GM04503 (cell line): ENCODE results near the gene ENOPH1.
"Not testable (repeated sequence)": the region's sequence is repeated elsewhere in the genome, so short reads cannot be mapped to it uniquely, and the experiment has no call there.

Source experiments
- DNase-seq: peaks from one replicate; pipeline ENCODE4 v3.0.0-alpha.2; 2012; ENCODE audit warnings: low read depth

Gene ENOPH1

DNA sequence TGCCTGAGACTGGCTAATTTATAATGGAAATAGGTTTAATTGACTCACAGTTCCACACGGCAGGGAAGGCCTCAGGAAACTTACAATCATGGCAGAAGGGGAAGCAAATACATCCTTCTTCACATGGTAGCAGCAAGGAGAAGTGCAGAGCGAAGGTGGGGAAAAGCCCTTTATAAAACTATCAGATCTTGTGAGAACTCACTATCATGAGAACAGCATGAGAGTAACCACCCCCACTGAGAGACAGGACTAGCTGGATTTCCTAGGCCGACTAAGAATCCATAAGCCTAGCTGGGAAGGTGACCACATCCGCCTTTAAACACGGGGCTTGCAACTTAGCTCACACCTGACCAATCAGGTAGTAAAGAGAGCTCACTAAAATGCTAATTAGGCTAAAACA is 42.7 kb downstream of the ENOPH1 start:
- DNase-seq, result not testable (repeated sequence)

DNA sequence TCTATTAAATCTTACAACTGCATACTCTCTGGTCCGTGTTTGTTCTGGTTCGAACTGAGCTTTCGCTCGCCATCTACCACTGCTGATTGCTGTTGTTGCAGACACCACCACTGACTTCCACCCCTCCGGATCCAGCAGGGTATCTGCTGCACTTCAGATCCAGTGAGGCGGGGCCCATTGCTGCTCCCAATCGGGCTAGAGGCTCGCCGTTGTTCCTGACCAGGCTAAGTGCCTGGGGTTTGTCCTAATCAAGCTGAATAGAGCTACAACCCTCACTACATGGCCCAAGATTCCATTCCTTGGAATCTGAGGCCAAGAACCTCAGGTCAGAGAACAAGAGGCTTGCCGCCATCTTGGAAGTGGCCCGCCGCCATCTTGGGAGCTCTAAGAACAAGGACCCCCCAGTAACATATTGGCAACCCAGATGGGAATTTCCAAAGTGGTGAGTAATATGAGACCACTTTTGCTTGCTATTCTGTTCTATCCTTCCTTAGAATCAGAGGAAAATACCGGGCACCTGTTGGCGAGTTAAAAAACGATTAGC is 43.3 kb downstream of the ENOPH1 start:
- DNase-seq, result no peak

- not testable (repeated sequence) for DNase-seq
Measured at GRCh38 chr4:82475931-82476330, 45.5 kb downstream of the ENOPH1 start.

DNA sequence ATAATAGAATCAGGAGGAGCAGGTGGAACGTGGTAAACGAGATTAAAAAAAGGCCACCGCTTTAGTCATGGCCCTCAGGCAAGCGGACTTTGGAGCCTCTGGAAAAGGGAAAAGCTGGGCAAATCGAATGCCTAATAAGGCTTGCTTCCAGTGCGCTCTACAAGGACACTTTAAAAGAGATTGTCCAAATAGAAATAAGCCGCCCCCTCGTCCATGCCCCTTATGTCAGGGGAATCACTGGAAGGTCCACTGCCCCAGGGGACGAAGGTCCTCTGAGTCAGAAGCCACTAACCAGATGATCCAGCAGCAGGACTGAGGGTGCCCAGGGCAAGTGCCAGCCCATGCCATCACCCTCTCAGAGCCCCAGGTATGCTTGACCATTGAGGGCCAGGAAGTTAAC is 47.1 kb downstream of the ENOPH1 start:
- not testable (repeated sequence) for DNase-seq

GRCh38 chr4:82479562-82479961 is 49.2 kb downstream of the ENOPH1 start:
- no peak for DNase-seq

GRCh38 chr4:82480771-82481505 is 50.5 kb downstream of the ENOPH1 start:
- no peak for DNase-seq

DNA sequence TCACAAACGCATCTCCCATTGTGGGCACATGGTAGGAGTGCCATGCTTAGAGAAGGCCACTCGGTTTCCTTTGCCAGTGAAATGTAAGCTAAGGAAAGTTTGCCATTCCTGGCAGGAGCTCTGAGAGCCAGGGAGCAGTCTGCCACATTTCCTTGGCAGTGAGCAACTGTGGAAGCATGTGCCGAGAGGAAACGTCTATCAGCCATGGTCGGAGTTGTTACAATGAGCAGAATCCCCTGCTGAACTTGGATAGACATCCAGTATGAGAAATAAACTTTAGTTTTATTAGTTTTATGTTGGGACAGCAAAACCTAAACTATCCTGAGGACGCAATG is 51.1 kb downstream of the ENOPH1 start:
- no peak for DNase-seq

DNA sequence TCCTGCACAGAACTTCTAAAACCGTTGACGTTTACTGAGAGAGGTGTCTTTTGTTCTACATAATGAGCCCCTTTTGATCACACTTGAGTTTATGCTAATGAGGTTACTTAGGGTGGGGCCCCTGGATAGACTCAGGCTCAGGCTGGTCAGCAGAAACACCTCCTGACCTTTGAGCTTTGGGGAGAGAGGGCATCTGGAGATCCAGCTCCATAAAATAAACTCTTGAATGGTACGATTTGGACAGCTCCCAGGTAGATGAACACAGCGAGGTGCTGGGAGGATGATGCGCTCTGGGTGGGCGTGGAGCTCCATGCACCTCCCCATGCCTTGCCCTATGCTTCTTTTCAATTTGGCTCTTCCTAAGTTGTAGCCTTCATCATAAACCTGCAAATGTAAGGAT is 52.0 kb downstream of the ENOPH1 start:
- DNase-seq, result no peak

GRCh38 chr4:82484996-82485783 is 54.8 kb downstream of the ENOPH1 start:
- no peak for DNase-seq

GRCh38 chr4:82489076-82489475 is 58.7 kb downstream of the ENOPH1 start:
- no peak for DNase-seq

GRCh38 chr4:82489987-82490386 is 59.6 kb downstream of the ENOPH1 start:
- DNase-seq, result no peak

GRCh38 chr4:82491251-82491960 is 61.0 kb downstream of the ENOPH1 start:
- no peak for DNase-seq

DNA sequence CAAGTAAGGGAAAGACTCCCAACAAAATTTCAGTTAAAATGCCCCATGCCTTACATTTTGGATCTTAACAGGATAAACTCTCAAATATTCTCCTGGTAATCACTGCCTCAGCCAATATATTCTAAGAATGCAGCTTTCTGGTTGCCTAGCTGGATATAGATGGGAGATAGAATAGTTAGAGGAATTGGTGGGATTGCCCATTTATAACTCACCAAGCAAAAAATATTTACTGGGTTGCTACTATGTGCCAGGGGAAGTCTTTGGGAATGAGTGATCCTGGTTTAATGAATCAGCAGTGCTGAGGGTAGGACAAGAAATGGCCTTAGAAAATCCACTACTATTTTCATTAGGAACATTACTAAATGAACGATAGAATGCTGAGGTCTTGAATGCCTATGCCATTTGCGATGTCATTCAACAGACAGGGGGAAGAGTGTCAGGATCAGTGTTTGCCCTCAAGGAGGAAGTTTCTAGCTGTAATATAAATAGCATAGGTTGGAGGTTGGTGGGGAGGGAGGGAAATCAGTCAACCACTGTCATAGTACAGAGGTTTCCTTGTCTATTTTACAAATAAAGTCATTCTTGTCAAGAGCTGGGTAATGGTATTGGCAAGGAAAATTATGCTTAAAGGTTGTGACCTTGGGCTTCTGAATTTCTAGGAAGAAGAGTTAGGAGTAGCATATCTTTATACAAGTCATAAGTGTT is 63.5 kb downstream of the ENOPH1 start:
- DNase-seq, result peak; percentile 58

DNA sequence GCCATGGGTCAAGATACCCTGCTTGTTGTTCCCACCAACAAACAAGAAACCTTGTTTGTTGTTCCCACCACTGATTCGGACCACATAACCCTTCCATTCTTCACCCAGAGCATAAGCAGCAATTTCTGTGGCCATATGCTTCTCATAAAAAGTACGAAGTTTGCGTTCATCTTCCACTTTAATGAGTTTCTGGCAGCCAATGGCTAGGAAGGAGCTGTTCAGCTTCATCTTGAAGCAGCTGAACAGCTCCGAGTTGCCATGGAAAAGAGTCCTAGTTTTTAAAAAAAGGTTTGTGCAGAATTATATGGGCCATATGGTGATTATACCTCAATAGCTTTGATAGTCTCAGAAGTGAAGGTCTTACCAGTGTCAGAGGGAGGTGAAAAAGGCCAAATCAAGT is 65.3 kb downstream of the ENOPH1 start:
- no peak for DNase-seq

DNA sequence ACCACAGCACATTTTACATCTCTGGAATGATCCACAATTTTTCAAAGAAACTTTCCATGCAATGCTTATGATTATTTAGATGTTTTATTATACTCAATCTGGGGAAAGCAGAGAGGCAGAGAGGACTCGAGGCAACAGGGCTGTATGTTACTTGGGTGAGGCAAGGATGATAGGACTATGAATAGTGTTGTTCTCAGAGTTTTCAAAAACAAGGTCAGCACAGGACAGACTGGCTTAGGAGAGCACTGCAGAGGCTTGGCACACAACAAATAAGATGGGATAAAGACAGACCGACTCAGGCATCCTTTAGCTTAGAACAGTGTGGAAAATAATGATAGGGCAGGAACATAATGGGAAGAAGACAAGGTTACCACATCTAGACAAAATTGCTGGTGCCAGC is 66.0 kb downstream of the ENOPH1 start:
- no peak for DNase-seq

GRCh38 chr4:82499738-82500434 is 69.5 kb downstream of the ENOPH1 start:
- no peak for DNase-seq

GRCh38 chr4:82500435-82501153 is 70.2 kb downstream of the ENOPH1 start:
- DNase-seq, result peak; percentile 41

DNA sequence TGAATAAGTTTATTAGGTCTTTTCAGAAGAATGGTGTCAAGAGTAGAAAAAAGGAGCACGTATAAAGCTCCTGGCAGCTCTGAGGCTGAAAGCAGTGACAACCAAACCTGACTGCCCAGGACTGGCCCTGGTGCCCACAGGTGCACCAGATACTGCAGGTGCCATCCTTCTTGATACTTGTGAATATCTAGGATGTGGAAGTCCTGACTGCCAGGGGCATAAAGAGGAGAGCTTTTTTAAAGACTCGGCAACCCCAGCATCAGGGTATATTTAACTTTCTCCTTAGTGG is 70.7 kb downstream of the ENOPH1 start:
- no peak for DNase-seq

- no peak for DNase-seq
Measured at GRCh38 chr4:82508011-82508410, 77.6 kb downstream of the ENOPH1 start.

GRCh38 chr4:82508806-82509428 is 78.5 kb downstream of the ENOPH1 start:
- DNase-seq, result no peak

DNA sequence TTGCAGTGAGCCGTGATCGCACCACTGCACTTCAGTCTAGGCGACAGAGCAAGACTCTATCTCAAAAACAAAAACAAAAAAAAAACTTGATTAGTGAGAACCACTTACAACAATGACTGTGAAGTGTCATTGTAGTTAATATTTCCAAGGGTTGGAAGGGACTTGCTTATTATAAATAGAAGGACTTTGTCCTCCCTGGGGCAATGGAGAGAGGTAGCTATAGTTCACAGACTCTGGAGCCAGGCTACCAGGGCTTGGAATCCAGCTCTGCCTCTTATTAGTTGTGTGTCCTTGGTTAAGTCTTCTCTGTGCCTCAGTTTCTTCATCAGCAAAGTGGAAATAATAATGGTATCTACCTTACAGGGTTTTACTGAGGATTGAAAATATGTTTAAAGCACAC is 79.8 kb downstream of the ENOPH1 start:
- DNase-seq, result no peak
